ENCODE data around the gene FLT3LG. TPM values are rescaled to one million over a fixed set of nuclear protein-coding genes. Genes with fewer than 3 reads are reported as not detected.

The FLT3LG gene
- total RNA-seq, 1 donor, result 4.3 TPM

DNA sequence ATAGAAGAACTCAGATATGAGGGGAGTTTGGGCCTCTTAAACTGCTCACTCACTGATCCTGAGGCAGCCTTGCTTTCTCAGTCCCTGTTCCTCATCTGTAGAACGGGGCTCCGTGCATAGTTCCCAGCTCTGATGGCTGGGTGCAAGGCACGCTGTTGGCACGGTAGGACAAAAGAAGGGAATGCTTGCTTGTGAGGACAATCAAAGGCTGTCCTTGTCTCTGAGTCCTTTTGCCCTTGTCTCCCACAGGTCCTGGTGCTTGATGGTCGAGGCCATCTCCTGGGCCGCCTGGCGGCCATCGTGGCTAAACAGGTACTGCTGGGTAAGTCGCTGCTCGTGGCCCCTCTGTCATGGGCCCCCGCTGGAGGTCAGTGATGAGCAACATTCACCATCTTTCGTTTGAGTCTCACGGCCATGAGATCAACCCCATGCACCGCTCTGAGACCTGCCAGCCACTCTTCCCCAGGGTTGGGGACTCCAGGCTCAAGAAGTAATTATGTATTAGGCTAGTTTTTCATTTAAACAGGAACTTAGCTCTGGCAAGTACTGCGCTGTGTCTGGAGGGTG, 15.7 kb downstream of the FLT3LG start:
- Histone ChIP-seq H3K36me3 (ENCODE audit: insufficient read depth, low read length) (peaks cover 47% of the 10 kb centered on the region), H4K20me1 (ENCODE audit: insufficient read depth, low read length) (peaks cover 45% of the 10 kb centered on the region), H3K4me2 (ENCODE audit: insufficient read depth, low read length) (peak overlapping the region; percentile 85), H3K9me3 (ENCODE audit: low read depth, low read length) (no peaks in the 10 kb centered on the region), H3K27me3 (ENCODE audit: insufficient read depth, low read length) (no peaks in the 10 kb centered on the region), H3K27ac (ENCODE audit: low read depth, low read length) (peak overlapping the region; percentile 87), H2AFZ (ENCODE audit: low read length) (no peak overlapping the region), H3K4me3 (ENCODE audit: insufficient read depth, low read length) (peak overlapping the region; percentile 96), H3K4me1 (ENCODE audit: insufficient read depth, low read length) (peaks cover 13% of the 10 kb centered on the region), H3K79me2 (ENCODE audit: insufficient read depth, low read length) (peaks cover 38% of the 10 kb centered on the region)
- DNase-seq (ENCODE audit: insufficient read length, low spot score, missing footprints), result no peak
- TF ChIP-seq, protein P1, sequence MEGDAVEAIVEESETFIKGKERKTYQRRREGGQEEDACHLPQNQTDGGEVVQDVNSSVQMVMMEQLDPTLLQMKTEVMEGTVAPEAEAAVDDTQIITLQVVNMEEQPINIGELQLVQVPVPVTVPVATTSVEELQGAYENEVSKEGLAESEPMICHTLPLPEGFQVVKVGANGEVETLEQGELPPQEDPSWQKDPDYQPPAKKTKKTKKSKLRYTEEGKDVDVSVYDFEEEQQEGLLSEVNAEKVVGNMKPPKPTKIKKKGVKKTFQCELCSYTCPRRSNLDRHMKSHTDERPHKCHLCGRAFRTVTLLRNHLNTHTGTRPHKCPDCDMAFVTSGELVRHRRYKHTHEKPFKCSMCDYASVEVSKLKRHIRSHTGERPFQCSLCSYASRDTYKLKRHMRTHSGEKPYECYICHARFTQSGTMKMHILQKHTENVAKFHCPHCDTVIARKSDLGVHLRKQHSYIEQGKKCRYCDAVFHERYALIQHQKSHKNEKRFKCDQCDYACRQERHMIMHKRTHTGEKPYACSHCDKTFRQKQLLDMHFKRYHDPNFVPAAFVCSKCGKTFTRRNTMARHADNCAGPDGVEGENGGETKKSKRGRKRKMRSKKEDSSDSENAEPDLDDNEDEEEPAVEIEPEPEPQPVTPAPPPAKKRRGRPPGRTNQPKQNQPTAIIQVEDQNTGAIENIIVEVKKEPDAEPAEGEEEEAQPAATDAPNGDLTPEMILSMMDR (IDR thresholded peaks at IDR 0.05; ENCODE audit: extremely low read depth, low read depth, low read length), result no peak

DNA sequence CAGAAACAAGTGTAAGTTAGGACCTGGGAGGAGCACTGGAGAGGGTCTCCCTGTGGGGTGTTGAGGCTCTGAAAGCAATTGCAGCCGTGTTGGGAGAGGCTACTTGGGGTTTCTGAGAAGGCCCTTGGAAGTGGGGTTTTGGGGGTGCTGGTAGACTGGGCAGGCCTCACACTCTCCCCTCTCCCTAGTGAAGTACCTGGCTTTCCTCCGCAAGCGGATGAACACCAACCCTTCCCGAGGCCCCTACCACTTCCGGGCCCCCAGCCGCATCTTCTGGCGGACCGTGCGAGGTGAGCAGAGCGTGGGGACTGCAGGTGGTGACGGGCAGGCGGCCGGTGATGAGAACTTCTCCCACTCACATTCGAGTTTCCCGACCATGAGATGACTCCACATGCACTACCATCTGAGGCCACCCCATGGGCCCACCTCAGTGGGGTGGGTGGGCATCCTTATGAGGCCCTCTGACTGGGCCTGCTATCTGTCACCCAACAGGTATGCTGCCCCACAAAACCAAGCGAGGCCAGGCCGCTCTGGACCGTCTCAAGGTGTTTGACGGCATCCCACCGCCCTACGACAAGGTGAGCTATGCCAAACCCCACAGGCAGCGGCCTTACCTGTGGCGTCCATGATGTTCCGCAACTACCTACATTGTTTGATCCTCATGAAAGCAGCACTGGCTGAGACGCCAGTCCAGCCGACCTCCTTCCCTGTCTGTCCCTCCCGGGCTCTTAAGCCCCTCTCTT, 16.4 kb downstream of the FLT3LG start:
- H2AFZ ChIP-seq (ENCODE audit: low read length), result no peak overlapping the region
- H3K4me1 ChIP-seq (ENCODE audit: insufficient read depth, low read length), result peaks cover 13% of the 10 kb centered on the region
- no peaks in the 10 kb centered on the region for H3K27me3 ChIP-seq (ENCODE audit: insufficient read depth, low read length)
- TF ChIP-seq, protein P1 (IDR thresholded peaks at IDR 0.05; ENCODE audit: extremely low read depth, low read depth, low read length), result no peak
- no peaks in the 10 kb centered on the region for H3K9me3 ChIP-seq (ENCODE audit: low read depth, low read length)
- no peak for DNase-seq (ENCODE audit: insufficient read length, low spot score, missing footprints)
- H3K79me2 ChIP-seq (ENCODE audit: insufficient read depth, low read length), result peaks cover 38% of the 10 kb centered on the region
- peaks cover 45% of the 10 kb centered on the region for H4K20me1 ChIP-seq (ENCODE audit: insufficient read depth, low read length)
- peak overlapping the region; percentile 96 for H3K4me3 ChIP-seq (ENCODE audit: insufficient read depth, low read length)
- H3K4me2 ChIP-seq (ENCODE audit: insufficient read depth, low read length), result peak overlapping the region; percentile 85
- peaks cover 47% of the 10 kb centered on the region for H3K36me3 ChIP-seq (ENCODE audit: insufficient read depth, low read length)
- H3K27ac ChIP-seq (ENCODE audit: low read depth, low read length), result peak overlapping the region; percentile 27

DNA sequence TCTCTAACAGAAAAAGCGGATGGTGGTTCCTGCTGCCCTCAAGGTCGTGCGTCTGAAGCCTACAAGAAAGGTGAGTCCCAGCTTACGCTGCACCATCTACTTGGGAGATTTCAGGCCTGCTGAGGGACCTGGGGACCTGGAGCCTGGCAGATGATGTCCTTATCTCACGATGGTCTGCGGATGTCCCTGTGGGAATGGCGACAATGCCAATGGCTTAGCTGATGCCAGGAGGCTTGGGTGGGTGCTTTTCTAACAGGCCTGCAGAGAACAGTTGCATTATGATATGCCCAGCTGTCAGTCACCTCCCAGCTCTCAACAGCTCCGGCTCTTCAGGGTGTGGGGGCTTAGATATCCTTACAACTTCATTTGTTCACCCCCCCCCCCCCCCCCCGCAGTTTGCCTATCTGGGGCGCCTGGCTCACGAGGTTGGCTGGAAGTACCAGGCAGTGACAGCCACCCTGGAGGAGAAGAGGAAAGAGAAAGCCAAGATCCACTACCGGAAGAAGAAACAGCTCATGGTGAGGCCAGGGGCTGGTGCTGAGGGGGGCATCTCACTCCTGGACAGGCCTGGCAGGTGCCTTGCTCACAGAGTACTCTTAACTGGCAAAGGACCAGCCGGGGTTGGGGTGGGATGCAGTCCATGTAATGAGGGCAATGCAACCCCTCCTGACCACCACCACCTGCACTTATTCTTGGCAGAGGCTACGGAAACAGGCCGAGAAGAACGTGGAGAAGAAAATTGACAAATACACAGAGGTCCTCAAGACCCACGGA, 17.2 kb downstream of the FLT3LG start:
- Histone ChIP-seq H4K20me1 (ENCODE audit: insufficient read depth, low read length) (peaks cover 45% of the 10 kb centered on the region), H3K4me1 (ENCODE audit: insufficient read depth, low read length) (peaks cover 13% of the 10 kb centered on the region), H3K79me2 (ENCODE audit: insufficient read depth, low read length) (peaks cover 38% of the 10 kb centered on the region), H3K4me3 (ENCODE audit: insufficient read depth, low read length) (no peak overlapping the region), H3K36me3 (ENCODE audit: insufficient read depth, low read length) (peaks cover 47% of the 10 kb centered on the region), H3K4me2 (ENCODE audit: insufficient read depth, low read length) (no peak overlapping the region), H3K27ac (ENCODE audit: low read depth, low read length) (no peak overlapping the region), H3K27me3 (ENCODE audit: insufficient read depth, low read length) (no peaks in the 10 kb centered on the region), H2AFZ (ENCODE audit: low read length) (no peak overlapping the region), H3K9me3 (ENCODE audit: low read depth, low read length) (no peaks in the 10 kb centered on the region)
- DNase-seq (ENCODE audit: insufficient read length, low spot score, missing footprints), result peak; percentile 52
- TF ChIP-seq, protein P1 (IDR thresholded peaks at IDR 0.05; ENCODE audit: extremely low read depth, low read depth, low read length), result no peak
